DND-41 (cell line): Measurements from ENCODE around the gene KHK.

Experiments used
- CTCF ChIP-seq: IDR thresholded peaks from 2 replicates; pipeline ENCODE4 v1.5.1; 2012; ENCODE audit warnings: borderline replicate concordance, low read length, moderate library complexity, mild to moderate bottlenecking; ENCODE audit not compliant: poor library complexity, severe bottlenecking; ENCODE audit errors: extremely low read depth
- EZH2 ChIP-seq: IDR thresholded peaks from 3 replicates; pipeline ENCODE4 v1.6.1; 2012; ENCODE audit warnings: borderline replicate concordance, low read depth, mild to moderate bottlenecking, moderate library complexity, low read length, inconsistent platforms; ENCODE audit not compliant: severe bottlenecking

- TF ChIP-seq CTCF (no peak), EZH2 (no peak)
Observed at GRCh38 chr2:27082773-27083409, 3.7 kb upstream of the KHK start.
